Lower leg skin (tissue), 3 donors: ENCODE measurements around the gene FAH.

Source experiments
- POLR2A ChIP-seq, 2 donors: fragments of 450-650 bp; IDR thresholded peaks; one replicate each; pipeline ENCODE4 v1.6.1; 2016 to 2017; ENCODE audit warnings: antibody characterized with exemption in 2 of 2, mild to moderate bottlenecking in 1 of 2, moderate library complexity in 1 of 2
- TF ChIP-seq, protein P1 (sequence below), 3 donors: fragments of 450-650 bp; IDR thresholded peaks; one replicate each; pipeline ENCODE4 v1.5.1; 2016; ENCODE audit warnings: antibody characterized with exemption in 3 of 3, mild to moderate bottlenecking in 3 of 3, moderate library complexity in 2 of 3

DNA sequence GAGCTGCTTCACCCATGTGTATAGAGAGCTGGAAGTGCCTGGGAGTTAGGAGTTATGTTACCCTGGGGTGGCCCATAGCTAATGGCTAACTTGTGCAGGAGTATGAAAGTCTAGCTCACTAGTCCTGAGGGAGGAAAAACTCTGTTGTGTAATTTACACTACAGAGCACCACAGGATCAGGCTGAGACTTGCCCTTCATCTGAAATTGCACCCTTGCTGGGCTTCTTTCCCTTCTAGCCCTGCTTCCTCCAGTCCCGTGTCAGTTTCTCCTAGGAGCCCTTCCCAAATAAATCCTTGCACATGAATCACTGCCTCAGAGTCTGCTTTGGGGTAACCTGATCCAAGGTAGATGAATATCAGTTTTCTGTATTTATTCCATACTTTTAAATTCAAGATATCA lies 59.2 kb downstream of the FAH start:
- no peak for TF ChIP-seq POLR2A (IDR thresholded peaks at IDR 0.05)
- TF ChIP-seq, protein P1, sequence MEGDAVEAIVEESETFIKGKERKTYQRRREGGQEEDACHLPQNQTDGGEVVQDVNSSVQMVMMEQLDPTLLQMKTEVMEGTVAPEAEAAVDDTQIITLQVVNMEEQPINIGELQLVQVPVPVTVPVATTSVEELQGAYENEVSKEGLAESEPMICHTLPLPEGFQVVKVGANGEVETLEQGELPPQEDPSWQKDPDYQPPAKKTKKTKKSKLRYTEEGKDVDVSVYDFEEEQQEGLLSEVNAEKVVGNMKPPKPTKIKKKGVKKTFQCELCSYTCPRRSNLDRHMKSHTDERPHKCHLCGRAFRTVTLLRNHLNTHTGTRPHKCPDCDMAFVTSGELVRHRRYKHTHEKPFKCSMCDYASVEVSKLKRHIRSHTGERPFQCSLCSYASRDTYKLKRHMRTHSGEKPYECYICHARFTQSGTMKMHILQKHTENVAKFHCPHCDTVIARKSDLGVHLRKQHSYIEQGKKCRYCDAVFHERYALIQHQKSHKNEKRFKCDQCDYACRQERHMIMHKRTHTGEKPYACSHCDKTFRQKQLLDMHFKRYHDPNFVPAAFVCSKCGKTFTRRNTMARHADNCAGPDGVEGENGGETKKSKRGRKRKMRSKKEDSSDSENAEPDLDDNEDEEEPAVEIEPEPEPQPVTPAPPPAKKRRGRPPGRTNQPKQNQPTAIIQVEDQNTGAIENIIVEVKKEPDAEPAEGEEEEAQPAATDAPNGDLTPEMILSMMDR (IDR thresholded peaks at IDR 0.05) = no peak
